SK-N-SH (cell line): Measurements from ENCODE around the gene PIP5K1C. TPM values are rescaled to one million over a fixed set of nuclear protein-coding genes. Genes with fewer than 3 reads are reported as not detected.

Experiments used
- CTCF ChIA-PET: fragments of 300-600, 350-600 bp; formaldehyde crosslinking; extraction: SDS; loops from one replicate; lab custom pipeline; 2021; lab: Yijun Ruan, JAX
- POLR2A ChIA-PET: fragments of 350-600 bp; sonication (Branson Sonifier 250); formaldehyde crosslinking; extraction: SDS; loops from one replicate; lab custom pipeline; 2020; ENCODE audit warnings: antibody characterized with exemption, inconsistent platforms; lab: Yijun Ruan, JAX
- DNase-seq: peaks from one replicate; pipeline ENCODE4 v3.0.0; 2012
- H2AFZ ChIP-seq: fragments of 200-600 bp; sonication (generic); 2 replicates; pipeline ENCODE4 v1.8.1; 2016; ENCODE audit warnings: antibody characterized with exemption, mild to moderate bottlenecking, low read depth
- H3F3A ChIP-seq: fragments of 200-600 bp; sonication (generic); replicated peaks from 2 replicates; pipeline ENCODE3; 2016; ENCODE audit warnings: antibody characterized with exemption, mild to moderate bottlenecking; ENCODE audit not compliant: insufficient read depth
- H3K27ac ChIP-seq, 2 experiments: fragments of 200-500 bp in 1 of 2; fragments of 200-600 bp in 1 of 2; sonication (Bioruptor generic) in 1 of 2; sonication (generic), shearing (Covaris generic) in 1 of 2; 2 replicates each; pipeline versions ENCODE4 v1.5.1 to v1.6.1; 2014 to 2016; ENCODE audit warnings: low read depth in 2 of 2, inconsistent platforms in 1 of 2, low read length in 1 of 2, mild to moderate bottlenecking in 1 of 2, mixed read lengths in 1 of 2
- H3K27me3 ChIP-seq: fragments of 200-600 bp; sonication (generic), shearing (Covaris generic); 2 replicates; pipeline ENCODE4 v1.6.1; 2016; ENCODE audit warnings: mixed run types; ENCODE audit not compliant: insufficient read depth
- H3K36me3 ChIP-seq, 2 experiments: fragments of 200-500 bp in 1 of 2; fragments of 200-600 bp in 1 of 2; sonication (Bioruptor generic) in 1 of 2; sonication (generic) in 1 of 2; replicated peaks in 1 of 2; 2 replicates each; pipeline versions ENCODE3 to v1.5.1; 2014 to 2016; ENCODE audit warnings: low read length in 1 of 2, mild to moderate bottlenecking in 1 of 2; ENCODE audit not compliant: insufficient read depth in 2 of 2, control insufficient read depth in 1 of 2
- H3K4me1 ChIP-seq, 2 experiments: fragments of 200-500 bp in 1 of 2; fragments of 200-600 bp in 1 of 2; sonication (Bioruptor generic) in 1 of 2; sonication (generic), shearing (Covaris generic) in 1 of 2; 2 replicates each; pipeline versions ENCODE4 v1.5.1 to v1.6.1; 2014 to 2016; ENCODE audit warnings: low read depth in 1 of 2, low read length in 1 of 2, mixed run types in 1 of 2; ENCODE audit not compliant: insufficient read depth in 2 of 2, control insufficient read depth in 1 of 2
- H3K4me2 ChIP-seq: fragments of 200-600 bp; sonication (generic), shearing (Covaris generic); 2 replicates; pipeline ENCODE4 v1.6.1; 2017; ENCODE audit warnings: mixed run types
- H3K4me3 ChIP-seq, 2 experiments: fragments of 200-500 bp in 1 of 2; fragments of 200-600 bp in 1 of 2; sonication (Bioruptor generic) in 1 of 2; sonication (generic), shearing (Covaris generic) in 1 of 2; 2 replicates each; pipeline versions ENCODE4 v1.5.1 to v1.8.1; 2014 to 2016; ENCODE audit warnings: low read depth in 2 of 2, inconsistent platforms in 1 of 2, low read length in 1 of 2, mild to moderate bottlenecking in 1 of 2, mixed read lengths in 1 of 2, moderate library complexity in 1 of 2
- H3K79me2 ChIP-seq: fragments of 200-600 bp; sonication (generic); 2 replicates; pipeline ENCODE4 v1.8.1; 2017; ENCODE audit warnings: mild to moderate bottlenecking; ENCODE audit not compliant: insufficient read depth
- H3K9ac ChIP-seq: fragments of 200-600 bp; sonication (generic); 2 replicates; pipeline ENCODE4 v1.6.1; 2017; ENCODE audit warnings: mixed run types
- H3K9me2 ChIP-seq: fragments of 200-600 bp; sonication (generic); 2 replicates; pipeline ENCODE4 v1.6.1; 2017; ENCODE audit warnings: mixed run types
- H3K9me3 ChIP-seq: fragments of 200-600 bp; sonication (generic); 2 replicates; pipeline ENCODE4 v1.6.1; 2017; ENCODE audit warnings: mixed run types, mild to moderate bottlenecking, moderate library complexity
- H4K20me1 ChIP-seq: fragments of 200-600 bp; sonication (generic); 2 replicates; pipeline ENCODE4 v1.6.1; 2017; ENCODE audit warnings: mild to moderate bottlenecking, mixed run types; ENCODE audit not compliant: insufficient read depth
- ELF1 ChIP-seq: IDR thresholded peaks from 2 replicates; pipeline ENCODE4 v1.4.0; 2012
- EZH2phosphoT487 ChIP-seq: fragments of 200-600 bp; sonication (generic); IDR thresholded peaks from 2 replicates; pipeline ENCODE4 v1.6.1; 2017; ENCODE audit warnings: low read depth, mixed run types, mild to moderate bottlenecking, antibody characterized with exemption, moderate library complexity, borderline replicate concordance
- FOSL2 ChIP-seq: IDR thresholded peaks from 2 replicates; pipeline ENCODE4 v1.4.0; 2012; ENCODE audit warnings: low read depth, mild to moderate bottlenecking, moderate library complexity, borderline replicate concordance
- GABPA ChIP-seq: IDR thresholded peaks from 2 replicates; pipeline ENCODE4 v1.4.0; 2012; ENCODE audit warnings: low read depth, mild to moderate bottlenecking
- GATA2 ChIP-seq: sonication (generic); formaldehyde crosslinking; IDR thresholded peaks from 2 replicates; pipeline ENCODE4 v1.5.0; 2020; ENCODE audit warnings: mild to moderate bottlenecking, missing genetic modification reagents
- IRF3 ChIP-seq: fragments of 150-350 bp; IDR thresholded peaks from 2 replicates; pipeline ENCODE4 v1.6.1; 2016; ENCODE audit warnings: mild to moderate bottlenecking, low read depth, low read length
- MAX ChIP-seq: IDR thresholded peaks from 2 replicates; pipeline ENCODE4 v1.4.0; 2012; ENCODE audit warnings: low read depth
- MEF2A ChIP-seq: IDR thresholded peaks from 2 replicates; pipeline ENCODE4 v1.4.0; 2012; ENCODE audit warnings: low read depth, borderline replicate concordance
- NFIC ChIP-seq: IDR thresholded peaks from 2 replicates; pipeline ENCODE4 v1.4.0; 2012; ENCODE audit warnings: borderline replicate concordance
- PBX3 ChIP-seq: IDR thresholded peaks from 2 replicates; pipeline ENCODE4; 2012
- SMC3 ChIP-seq: IDR thresholded peaks from 2 replicates; pipeline ENCODE4 v1.6.1; 2012; ENCODE audit warnings: low read depth, low read length, improper control_type of control experiment
- TAF1 ChIP-seq: IDR thresholded peaks from 2 replicates; pipeline ENCODE4 v1.6.1; 2012; ENCODE audit warnings: low read depth, mild to moderate bottlenecking, low read length, moderate library complexity, borderline replicate concordance
- TCF12 ChIP-seq: IDR thresholded peaks from 2 replicates; pipeline ENCODE4 v1.4.0; 2012
- USF1 ChIP-seq: IDR thresholded peaks from 2 replicates; pipeline ENCODE4 v1.4.0; 2012; ENCODE audit warnings: low read depth, borderline replicate concordance
- USF2 ChIP-seq: fragments of 150-350 bp; IDR thresholded peaks from 2 replicates; pipeline ENCODE4 v1.6.1; 2017; ENCODE audit warnings: antibody characterized with exemption, low read length, low read depth, borderline replicate concordance
- ZBTB33 ChIP-seq: IDR thresholded peaks from 2 replicates; pipeline ENCODE4 v1.4.0; 2012; ENCODE audit warnings: low read depth, borderline replicate concordance
- WGBS: methylation state at CpG from one replicate; pipeline ENCODE4 v1.1.6; 2017; ENCODE audit warnings: low lambda C conversion rate; 5-methylcytosine and 5-hydroxymethylcytosine counted together
- polyA plus RNA-seq, 3 experiments: library from polyadenylated mRNA; depleted of rRNA; stranded (reverse); fragments of >200 nt; gene quantifications; 2 replicates each; pipeline ENCODE4 v1.2.3, GENCODE V29; 2012

The PIP5K1C gene
- polyA plus RNA-seq, 1 of the 3 experiments (the other 2 are of a cell fraction) = 12.3 TPM

GRCh38 chr19:3632098-3632497, 68.2 kb downstream of the PIP5K1C start:
- Histone ChIP-seq H4K20me1 (no peaks in the 10 kb centered on the region), H3K9me3 (no peaks in the 10 kb centered on the region), H2AFZ (no peak overlapping the region), H3K27me3 (no peaks in the 10 kb centered on the region), H3K27ac (no peak overlapping the region), H3K4me3 (no peak overlapping the region), H3F3A (peaks cover 8% of the 10 kb centered on the region), H3K9me2 (no peaks in the 10 kb centered on the region), H3K4me2 (no peak overlapping the region), H3K9ac (no peak overlapping the region), H3K79me2 (no peaks in the 10 kb centered on the region), H3K36me3 (peaks cover 0 to 13% of the 10 kb centered on the region in 2 experiments), H3K4me1 (peaks cover 0 to 3% of the 10 kb centered on the region in 2 experiments; a peak in 1 of 4 replicates)
- no peak for DNase-seq
- POLR2A ChIA-PET = no interaction called here
- 93% methylated on average over 3 of the region's 16 CpGs for WGBS
- CTCF ChIA-PET = interaction anchor here (1.0 to 1.6 kb wide), 2 partner anchors 34 to 74 kb away, joined by 3 read pairs; no protein-coding TSS in a partner anchor
- TF ChIP-seq GATA2 (CRISPR knock-in tag) (no peak), FOSL2 (no peak), EZH2phosphoT487 (no peak), MEF2A (no peak), ZBTB33 (no peak), MAX (no peak), TAF1 (no peak), IRF3 (no peak), USF2 (no peak), SMC3 (no peak), ELF1 (no peak), NFIC (no peak), GABPA (no peak), USF1 (no peak), PBX3 (no peak), TCF12 (no peak)
